SH-SY5Y (cell line): ENCODE results near the gene PCED1B.

Experiments
- GATA2 ChIP-seq: IDR thresholded peaks from 2 replicates; pipeline ENCODE4 v1.6.1; 2011; ENCODE audit warnings: mild to moderate bottlenecking, low read depth, low read length
- GATA3 ChIP-seq: IDR thresholded peaks from 2 replicates; pipeline ENCODE4 v1.6.1; 2011; ENCODE audit warnings: low read depth, mild to moderate bottlenecking, low read length, moderate library complexity

DNA sequence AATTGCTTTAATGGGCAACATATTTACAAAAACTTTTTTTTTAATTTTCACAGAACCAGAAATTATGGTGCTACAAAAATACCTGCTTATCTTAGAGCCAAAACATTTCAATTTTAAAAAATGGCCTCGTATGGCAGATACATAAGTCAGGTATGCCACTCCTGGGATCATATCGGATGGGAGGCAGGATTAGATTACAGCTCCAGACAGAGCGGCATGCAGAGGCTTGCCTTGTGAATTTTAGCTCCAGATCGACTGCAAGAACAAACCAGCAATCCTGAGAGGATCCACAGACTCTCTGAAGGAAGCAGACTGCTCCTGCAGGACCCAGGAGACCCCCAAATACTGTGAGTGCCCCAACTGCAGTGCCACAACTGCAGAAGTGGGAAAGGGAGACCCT lies 169.7 kb downstream of the PCED1B start:
- TF ChIP-seq GATA3 = no peak
- TF ChIP-seq GATA2 = no peak
